Prostate gland (tissue), 2 donors: ENCODE data around the gene ELOVL1. TPM values are rescaled to one million over a fixed set of nuclear protein-coding genes. Genes with fewer than 3 reads are reported as not detected.
A peak's percentile ranks its signal among the peaks of the same experiment; 100 is the strongest.

ENCODE experiments used
- DNase-seq: peaks from one replicate; pipeline ENCODE4 v3.0.0-alpha.2; 2019; ENCODE audit warnings: low spot score
- H3K27ac ChIP-seq, 2 donors: fragments of 200-600 bp; sonication (generic); 2 replicates each; pipeline ENCODE4 v1.5.1; 2017 to 2019
- H3K27me3 ChIP-seq: fragments of 200-600 bp; sonication (generic); replicated peaks from 2 replicates; pipeline ENCODE4 v1.5.1; 2019; ENCODE audit not compliant: insufficient read depth
- H3K36me3 ChIP-seq, 2 donors: fragments of 200-600 bp; sonication (generic); 1 replicate in 1 of 2; 2 replicates in 1 of 2; pipeline versions ENCODE4 v1.5.1 to v1.8.1; 2017 to 2019
- H3K4me1 ChIP-seq: fragments of 200-600 bp; sonication (generic); replicated peaks from 2 replicates; pipeline ENCODE4 v1.5.1; 2019
- H3K4me3 ChIP-seq, 2 donors: fragments of 200-600 bp; sonication (generic); 2 replicates each; pipeline ENCODE4 v1.5.1; 2017 to 2019
- H3K9me3 ChIP-seq: fragments of 200-600 bp; sonication (generic); 2 replicates; pipeline ENCODE4 v1.5.1; 2017
- POLR2A ChIP-seq: fragments of 450-650 bp; IDR thresholded peaks from one replicate; pipeline ENCODE4 v1.6.1; 2016; ENCODE audit warnings: antibody characterized with exemption, mild to moderate bottlenecking
- POLR2AphosphoS5 ChIP-seq: sonication (generic); formaldehyde crosslinking; IDR thresholded peaks from one replicate; pipeline ENCODE4 v1.6.1; 2017; ENCODE audit warnings: antibody characterized with exemption
- WGBS: methylation state at CpG from one replicate; pipeline ENCODE4 v1.1.5; 2018; 5-methylcytosine and 5-hydroxymethylcytosine counted together
- intact Hi-C: fragments of 100-400 bp; cut with DNase I; formaldehyde crosslinking; loops from one replicate; pipeline ENCODE4 v1.14.2; 2022
- microRNA-seq: library from miRNA; unstranded; fragments of <30 nt; microRNA quantifications from one replicate; pipeline ENCODE4, GENCODE V29; 2016
- total RNA-seq, 2 donors: library from RNA; depleted of rRNA; stranded (reverse); fragments of >200 nt; gene quantifications; one replicate each; pipeline ENCODE4 v1.1.0, GENCODE V29; 2016
- TF ChIP-seq, protein P1 (sequence below), 4 experiments: fragments of 200-600 bp in 2 of 4; fragments of 450-650 bp in 2 of 4; sonication (generic) in 2 of 4; IDR thresholded peaks; 1 replicate in 3 of 4; 2 replicates in 1 of 4; pipeline ENCODE4 v1.5.1; 2016 to 2019; ENCODE audit warnings: antibody characterized with exemption in 4 of 4, mild to moderate bottlenecking in 2 of 4, moderate library complexity in 2 of 4

ELOVL1 gene
- total RNA-seq, 2 donors from 2014 or later, result 48.6 to 62.0 TPM

DNA sequence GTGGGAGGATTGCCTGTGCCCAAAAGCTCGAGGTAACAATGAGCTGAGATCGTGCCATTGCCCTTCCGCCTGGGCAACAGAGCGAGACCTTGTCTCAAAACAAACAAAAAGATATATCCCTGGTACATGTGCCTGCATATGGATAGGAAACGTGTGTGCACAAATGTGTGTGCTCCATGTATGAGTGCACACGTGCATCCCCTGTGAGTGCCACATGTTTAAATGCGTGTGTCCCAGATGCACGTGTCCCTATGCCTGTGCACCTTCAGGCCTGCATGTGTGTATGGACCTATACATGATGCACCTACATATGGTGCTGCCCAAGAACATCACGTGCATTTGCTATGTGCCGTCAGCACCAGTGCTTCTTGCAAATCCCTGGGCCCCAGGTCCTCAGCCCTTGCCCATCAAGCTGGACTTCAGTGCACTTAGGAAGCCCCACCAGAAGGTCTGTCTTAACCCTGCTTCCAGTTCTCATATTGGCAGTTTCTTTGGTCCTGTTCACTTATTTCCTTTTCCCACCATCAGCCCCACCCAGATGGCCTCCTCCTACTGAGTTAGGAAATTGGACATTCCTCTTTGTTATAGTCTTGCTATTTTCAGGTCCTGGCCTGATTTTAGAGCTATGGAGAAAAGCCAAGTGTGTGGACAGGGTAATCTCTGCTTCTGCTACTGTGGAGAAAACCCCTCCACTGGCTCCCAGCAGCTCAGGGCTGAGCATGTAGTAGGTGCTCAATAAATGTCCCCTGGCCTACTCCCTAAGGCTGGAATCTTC is 51.7 kb downstream of the ELOVL1 start:
- H3K27me3 ChIP-seq, result no peaks in the 10 kb centered on the region
- H3K36me3 ChIP-seq, result no peaks in the 10 kb centered on the region
- H3K27ac ChIP-seq, result no peak overlapping the region
- H3K4me3 ChIP-seq, result no peak overlapping the region
- TF ChIP-seq POLR2A, result no peak
- TF ChIP-seq, protein P1, sequence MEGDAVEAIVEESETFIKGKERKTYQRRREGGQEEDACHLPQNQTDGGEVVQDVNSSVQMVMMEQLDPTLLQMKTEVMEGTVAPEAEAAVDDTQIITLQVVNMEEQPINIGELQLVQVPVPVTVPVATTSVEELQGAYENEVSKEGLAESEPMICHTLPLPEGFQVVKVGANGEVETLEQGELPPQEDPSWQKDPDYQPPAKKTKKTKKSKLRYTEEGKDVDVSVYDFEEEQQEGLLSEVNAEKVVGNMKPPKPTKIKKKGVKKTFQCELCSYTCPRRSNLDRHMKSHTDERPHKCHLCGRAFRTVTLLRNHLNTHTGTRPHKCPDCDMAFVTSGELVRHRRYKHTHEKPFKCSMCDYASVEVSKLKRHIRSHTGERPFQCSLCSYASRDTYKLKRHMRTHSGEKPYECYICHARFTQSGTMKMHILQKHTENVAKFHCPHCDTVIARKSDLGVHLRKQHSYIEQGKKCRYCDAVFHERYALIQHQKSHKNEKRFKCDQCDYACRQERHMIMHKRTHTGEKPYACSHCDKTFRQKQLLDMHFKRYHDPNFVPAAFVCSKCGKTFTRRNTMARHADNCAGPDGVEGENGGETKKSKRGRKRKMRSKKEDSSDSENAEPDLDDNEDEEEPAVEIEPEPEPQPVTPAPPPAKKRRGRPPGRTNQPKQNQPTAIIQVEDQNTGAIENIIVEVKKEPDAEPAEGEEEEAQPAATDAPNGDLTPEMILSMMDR (IDR thresholded peaks at IDR 0.05), result no peak
- no peak for TF ChIP-seq POLR2AphosphoS5
- 92% methylated on average over 10 of the region's 10 CpGs for WGBS
- intact Hi-C loops, result no loop called here
- H3K4me1 ChIP-seq, result no peaks in the 10 kb centered on the region
- no peak for DNase-seq
- H3K9me3 ChIP-seq, result no peaks in the 10 kb centered on the region

DNA sequence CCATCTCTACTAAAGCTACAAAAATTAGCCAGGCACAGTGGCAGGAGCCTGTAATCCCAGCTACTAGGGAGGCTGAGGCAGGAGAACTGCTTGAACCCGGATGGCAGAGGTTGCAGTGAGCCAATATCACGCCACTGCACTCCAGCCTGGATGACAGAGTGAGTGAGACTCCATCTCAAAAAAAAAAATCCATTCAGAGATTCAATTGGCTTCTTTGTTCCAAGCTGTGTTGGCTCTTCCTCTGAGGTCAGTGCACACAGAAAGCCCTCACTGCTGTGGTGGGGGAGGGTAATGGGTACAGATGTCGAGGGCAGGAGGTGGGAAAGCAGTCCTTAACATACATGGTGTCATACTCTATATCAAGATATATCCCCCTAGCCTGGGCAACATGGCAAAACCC is 52.3 kb downstream of the ELOVL1 start:
- Histone ChIP-seq H3K27me3 (no peaks in the 10 kb centered on the region), H3K4me3 (no peak overlapping the region), H3K4me1 (no peaks in the 10 kb centered on the region), H3K27ac (no peak overlapping the region), H3K36me3 (no peaks in the 10 kb centered on the region), H3K9me3 (no peaks in the 10 kb centered on the region)
- DNase-seq, result no peak
- TF ChIP-seq, protein P1 (IDR thresholded peaks at IDR 0.05), result no peak
- no peak for TF ChIP-seq POLR2A
- no peak for TF ChIP-seq POLR2AphosphoS5
- intact Hi-C loops, result no loop called here
- WGBS, result 89% methylated on average over 3 of the region's 3 CpGs

DNA sequence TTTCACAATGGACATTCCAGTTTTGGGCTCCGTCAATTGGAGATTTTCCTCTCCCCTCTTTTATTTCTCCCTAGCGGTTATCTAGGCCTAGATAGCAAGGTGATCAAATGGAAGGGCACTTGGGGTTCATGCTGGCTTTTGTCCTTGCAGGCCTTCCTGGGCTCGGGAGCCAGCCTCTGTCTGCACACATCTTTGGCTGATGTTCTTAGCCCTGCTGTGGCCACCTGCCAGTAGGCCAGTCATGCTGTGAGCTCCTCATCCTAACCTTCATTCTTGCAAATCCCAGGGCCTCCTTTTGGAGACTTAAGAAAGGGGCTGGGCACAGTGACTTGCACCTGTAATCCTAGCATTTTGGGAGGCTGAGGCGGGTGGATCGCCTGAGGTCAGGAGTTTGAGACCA is 53.6 kb downstream of the ELOVL1 start:
- no peak for DNase-seq
- no peaks in the 10 kb centered on the region for H3K27me3 ChIP-seq
- H3K4me1 ChIP-seq, result no peaks in the 10 kb centered on the region
- H3K4me3 ChIP-seq, result no peak overlapping the region
- no peak overlapping the region for H3K27ac ChIP-seq
- H3K36me3 ChIP-seq, result no peaks in the 10 kb centered on the region
- intact Hi-C loops, result no loop called here
- no peak for TF ChIP-seq POLR2A
- TF ChIP-seq, protein P1 (IDR thresholded peaks at IDR 0.05), result no peak
- no peak for TF ChIP-seq POLR2AphosphoS5
- WGBS, result 90% methylated on average over 5 of the region's 5 CpGs
- H3K9me3 ChIP-seq, result no peaks in the 10 kb centered on the region

DNA sequence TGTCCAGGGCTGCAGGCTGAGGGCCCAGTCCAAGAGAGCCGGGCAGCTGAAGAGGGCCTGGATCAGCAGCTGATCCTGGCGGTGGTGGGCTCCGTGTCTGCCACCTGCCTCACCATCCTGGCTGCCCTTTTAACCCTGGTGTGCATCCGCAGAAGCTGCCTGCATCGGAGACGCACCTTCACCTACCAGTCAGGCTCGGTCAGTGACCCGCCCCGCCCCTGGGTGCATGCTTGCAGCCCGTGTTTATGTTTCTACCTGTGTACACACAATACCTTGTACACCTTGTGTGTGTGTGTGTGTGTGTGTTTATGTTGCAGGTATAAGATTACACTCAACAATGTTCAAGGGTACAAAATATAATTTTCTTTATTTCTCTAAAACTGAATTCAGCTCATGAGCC is 54.0 kb downstream of the ELOVL1 start:
- 78% methylated on average over 9 of the region's 10 CpGs for WGBS
- no peak overlapping the region for H3K27ac ChIP-seq
- H3K4me3 ChIP-seq, result no peak overlapping the region
- H3K4me1 ChIP-seq, result no peaks in the 10 kb centered on the region
- TF ChIP-seq POLR2AphosphoS5 (no peak), POLR2A (no peak)
- TF ChIP-seq, protein P1 (IDR thresholded peaks at IDR 0.05), result no peak
- intact Hi-C loops, result no loop called here
- DNase-seq, result no peak
- no peaks in the 10 kb centered on the region for H3K36me3 ChIP-seq
- no peaks in the 10 kb centered on the region for H3K9me3 ChIP-seq
- no peaks in the 10 kb centered on the region for H3K27me3 ChIP-seq

Small RNA genes lying within 50 kb of the gene (microRNA-seq; reads per million reads assigned to microRNA genes)
- 6.4 reads per million, percentile 46 among the genes with 10 or more reads in this experiment for gene MIR6734

Other genes with a start within 250 kb of the ELOVL1 start
- gene EBNA1BP2, start 195.7 kb downstream of the ELOVL1 start, total RNA-seq, result 10 to 100 TPM; 65.7 to 70.7 TPM
- gene CFAP57, start 195.7 kb downstream of the ELOVL1 start, total RNA-seq, result 1 to 10 TPM in 1 of 2 donors, under 1 TPM in 1; 0.14 to 4.7 TPM
- 10 to 100 TPM; 18.3 to 29.9 TPM for gene TMEM125, start 98.0 kb downstream of the ELOVL1 start, total RNA-seq
- 10 to 100 TPM in 1 of 2 donors, 1 to 10 TPM in 1; 5.5 to 21.7 TPM for gene C1orf210, start 82.4 kb downstream of the ELOVL1 start, total RNA-seq
- gene TIE1, start 67.0 kb downstream of the ELOVL1 start, total RNA-seq, result 10 to 100 TPM; 18.7 to 21.7 TPM
- gene MPL, start 30.2 kb downstream of the ELOVL1 start, total RNA-seq, result not detected
- gene CDC20, start 9.0 kb downstream of the ELOVL1 start, total RNA-seq, result 10 to 100 TPM in 1 of 2 donors, 1 to 10 TPM in 1; 2.2 to 14.9 TPM
- 10 to 100 TPM; 36.9 to 43.2 TPM for gene MED8, start 21.8 kb upstream of the ELOVL1 start, total RNA-seq
- 10 to 100 TPM; 30.3 to 76.9 TPM for gene SZT2, start 21.9 kb upstream of the ELOVL1 start, total RNA-seq
- 100 to 1,000 TPM in 1 of 2 donors, 10 to 100 TPM in 1; 67.7 to 104 TPM for gene HYI, start 85.9 kb upstream of the ELOVL1 start, total RNA-seq
- gene PTPRF, start 162.9 kb upstream of the ELOVL1 start, total RNA-seq, result 100 to 1,000 TPM; 182 to 292 TPM